ENCODE measurements around the gene CD1B. TPM values are rescaled to one million over a fixed set of nuclear protein-coding genes. Genes with fewer than 3 reads are reported as not detected.

The CD1B gene
- polyA plus RNA-seq, 1 donor from 2014 or later: not detected

DNA sequence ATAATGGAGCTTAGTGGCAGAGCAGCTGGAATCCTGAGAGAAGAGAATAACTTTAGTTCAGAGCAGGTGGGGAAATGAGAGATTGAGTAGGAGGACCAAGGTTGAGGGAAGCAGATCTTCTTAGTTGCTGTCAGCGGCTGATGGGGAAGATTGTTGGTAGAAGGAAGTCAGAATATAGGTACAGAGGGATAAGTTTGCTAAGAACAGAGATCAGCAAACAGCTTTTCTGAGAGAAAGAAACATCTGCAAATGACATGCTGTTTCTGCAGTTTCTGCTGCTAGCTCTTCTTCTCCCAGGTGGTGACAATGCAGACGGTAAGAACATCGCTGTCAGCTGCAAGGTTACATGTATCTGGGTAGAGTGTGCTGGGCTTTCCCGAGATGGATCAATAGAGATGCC, 41.5 kb downstream of the CD1B start, which contains the start of gene CD1C:
Gene CD1C (plus strand): TSS at position 113 of the 400 bp plus-strand sequence. CDS start 142 bp downstream, at position 255.
- Histone ChIP-seq H3K9me3 (ENCODE audit: low read length) (no peaks in the 10 kb centered on the region), H3K4me3 (ENCODE audit: low read length) (no peak within 1 kb of the TSS), H3K9me2 (ENCODE audit: insufficient read depth, low read length) (no peaks in the 10 kb centered on the region), H3K4me2 (ENCODE audit: low read length) (no peak within 1 kb of the TSS), H3K27me3 (ENCODE audit: insufficient read depth, low read depth, low read length) (no peaks in the 10 kb centered on the region), H3F3A (ENCODE audit: insufficient read depth, low read length, poor library complexity, severe bottlenecking) (no peaks in the 10 kb centered on the region), H4K20me1 (ENCODE audit: insufficient read depth) (no peaks in the 10 kb centered on the region), H3K36me3 (ENCODE audit: insufficient read depth, low read length) (no peaks in the 10 kb centered on the region), H3K27ac (ENCODE audit: low read length) (no peak within 1 kb of the TSS), H2AFZ (ENCODE audit: low read depth, low read length) (no peak within 1 kb of the TSS), H3K9ac (ENCODE audit: low read length) (no peak within 1 kb of the TSS), H3K79me2 (replicated peaks; ENCODE audit: insufficient read depth, low read length) (no peaks in the 10 kb centered on the region)
- TF ChIP-seq TAF1 (IDR thresholded peaks at IDR 0.05; ENCODE audit: low read depth): no peak
- TF ChIP-seq, protein P1, sequence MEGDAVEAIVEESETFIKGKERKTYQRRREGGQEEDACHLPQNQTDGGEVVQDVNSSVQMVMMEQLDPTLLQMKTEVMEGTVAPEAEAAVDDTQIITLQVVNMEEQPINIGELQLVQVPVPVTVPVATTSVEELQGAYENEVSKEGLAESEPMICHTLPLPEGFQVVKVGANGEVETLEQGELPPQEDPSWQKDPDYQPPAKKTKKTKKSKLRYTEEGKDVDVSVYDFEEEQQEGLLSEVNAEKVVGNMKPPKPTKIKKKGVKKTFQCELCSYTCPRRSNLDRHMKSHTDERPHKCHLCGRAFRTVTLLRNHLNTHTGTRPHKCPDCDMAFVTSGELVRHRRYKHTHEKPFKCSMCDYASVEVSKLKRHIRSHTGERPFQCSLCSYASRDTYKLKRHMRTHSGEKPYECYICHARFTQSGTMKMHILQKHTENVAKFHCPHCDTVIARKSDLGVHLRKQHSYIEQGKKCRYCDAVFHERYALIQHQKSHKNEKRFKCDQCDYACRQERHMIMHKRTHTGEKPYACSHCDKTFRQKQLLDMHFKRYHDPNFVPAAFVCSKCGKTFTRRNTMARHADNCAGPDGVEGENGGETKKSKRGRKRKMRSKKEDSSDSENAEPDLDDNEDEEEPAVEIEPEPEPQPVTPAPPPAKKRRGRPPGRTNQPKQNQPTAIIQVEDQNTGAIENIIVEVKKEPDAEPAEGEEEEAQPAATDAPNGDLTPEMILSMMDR (IDR thresholded peaks at IDR 0.05; ENCODE audit: poor library complexity, severe bottlenecking): no peak
- no peak for TF ChIP-seq MXI1 (conservative IDR thresholded peaks at IDR 0.05; ENCODE audit: poor library complexity, severe bottlenecking)
- TF ChIP-seq EP300 (conservative IDR thresholded peaks at IDR 0.05; ENCODE audit: poor library complexity, severe bottlenecking): no peak

DNA sequence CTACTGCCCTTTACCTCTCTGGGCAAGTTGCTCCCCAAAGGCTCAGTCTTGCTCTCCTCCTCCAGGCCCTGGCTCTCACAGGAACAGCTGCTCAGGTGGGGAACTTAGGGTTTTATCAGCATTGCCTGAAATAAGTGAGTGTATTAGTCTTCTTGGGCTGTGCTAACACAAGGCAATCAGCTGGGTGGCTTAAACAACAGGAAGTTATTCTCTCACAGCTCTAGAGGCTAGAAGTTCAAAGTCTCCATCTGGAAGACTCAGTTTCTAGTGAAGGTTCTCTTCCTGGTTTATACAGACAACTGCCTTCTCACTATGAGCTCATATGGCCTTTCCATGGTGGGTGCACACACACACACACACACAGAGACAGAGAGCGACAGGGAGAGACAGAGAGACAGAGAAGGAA, 44.4 kb downstream of the CD1B start:
- Histone ChIP-seq H3K9me2 (ENCODE audit: insufficient read depth, low read length) (no peaks in the 10 kb centered on the region), H3K9ac (ENCODE audit: low read length) (no peak overlapping the region), H3K9me3 (ENCODE audit: low read length) (no peaks in the 10 kb centered on the region), H3F3A (ENCODE audit: insufficient read depth, low read length, poor library complexity, severe bottlenecking) (no peaks in the 10 kb centered on the region), H3K27ac (ENCODE audit: low read length) (no peak overlapping the region), H3K36me3 (ENCODE audit: insufficient read depth, low read length) (no peaks in the 10 kb centered on the region), H4K20me1 (ENCODE audit: insufficient read depth) (no peaks in the 10 kb centered on the region), H3K27me3 (ENCODE audit: insufficient read depth, low read depth, low read length) (no peaks in the 10 kb centered on the region), H3K4me2 (ENCODE audit: low read length) (no peak overlapping the region), H2AFZ (ENCODE audit: low read depth, low read length) (no peak overlapping the region), H3K79me2 (replicated peaks; ENCODE audit: insufficient read depth, low read length) (no peaks in the 10 kb centered on the region), H3K4me3 (ENCODE audit: low read length) (no peak overlapping the region)
- TF ChIP-seq, protein P1 (IDR thresholded peaks at IDR 0.05; ENCODE audit: poor library complexity, severe bottlenecking): no peak
- no peak for TF ChIP-seq EP300 (conservative IDR thresholded peaks at IDR 0.05; ENCODE audit: poor library complexity, severe bottlenecking)
- TF ChIP-seq, protein P2, sequence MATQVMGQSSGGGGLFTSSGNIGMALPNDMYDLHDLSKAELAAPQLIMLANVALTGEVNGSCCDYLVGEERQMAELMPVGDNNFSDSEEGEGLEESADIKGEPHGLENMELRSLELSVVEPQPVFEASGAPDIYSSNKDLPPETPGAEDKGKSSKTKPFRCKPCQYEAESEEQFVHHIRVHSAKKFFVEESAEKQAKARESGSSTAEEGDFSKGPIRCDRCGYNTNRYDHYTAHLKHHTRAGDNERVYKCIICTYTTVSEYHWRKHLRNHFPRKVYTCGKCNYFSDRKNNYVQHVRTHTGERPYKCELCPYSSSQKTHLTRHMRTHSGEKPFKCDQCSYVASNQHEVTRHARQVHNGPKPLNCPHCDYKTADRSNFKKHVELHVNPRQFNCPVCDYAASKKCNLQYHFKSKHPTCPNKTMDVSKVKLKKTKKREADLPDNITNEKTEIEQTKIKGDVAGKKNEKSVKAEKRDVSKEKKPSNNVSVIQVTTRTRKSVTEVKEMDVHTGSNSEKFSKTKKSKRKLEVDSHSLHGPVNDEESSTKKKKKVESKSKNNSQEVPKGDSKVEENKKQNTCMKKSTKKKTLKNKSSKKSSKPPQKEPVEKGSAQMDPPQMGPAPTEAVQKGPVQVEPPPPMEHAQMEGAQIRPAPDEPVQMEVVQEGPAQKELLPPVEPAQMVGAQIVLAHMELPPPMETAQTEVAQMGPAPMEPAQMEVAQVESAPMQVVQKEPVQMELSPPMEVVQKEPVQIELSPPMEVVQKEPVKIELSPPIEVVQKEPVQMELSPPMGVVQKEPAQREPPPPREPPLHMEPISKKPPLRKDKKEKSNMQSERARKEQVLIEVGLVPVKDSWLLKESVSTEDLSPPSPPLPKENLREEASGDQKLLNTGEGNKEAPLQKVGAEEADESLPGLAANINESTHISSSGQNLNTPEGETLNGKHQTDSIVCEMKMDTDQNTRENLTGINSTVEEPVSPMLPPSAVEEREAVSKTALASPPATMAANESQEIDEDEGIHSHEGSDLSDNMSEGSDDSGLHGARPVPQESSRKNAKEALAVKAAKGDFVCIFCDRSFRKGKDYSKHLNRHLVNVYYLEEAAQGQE (IDR thresholded peaks at IDR 0.05; ENCODE audit: borderline replicate concordance): no peak
- TF ChIP-seq EZH2 (IDR thresholded peaks at IDR 0.05; ENCODE audit: borderline replicate concordance, insufficient read depth, low read length, poor library complexity, severe bottlenecking): no peak
- no peak for TF ChIP-seq MXI1 (conservative IDR thresholded peaks at IDR 0.05; ENCODE audit: poor library complexity, severe bottlenecking)
- TF ChIP-seq TAF1 (IDR thresholded peaks at IDR 0.05; ENCODE audit: low read depth): no peak
- no peak for TF ChIP-seq POLR2AphosphoS5 (IDR thresholded peaks at IDR 0.05)
- no peak for TF ChIP-seq SMC3 (conservative IDR thresholded peaks at IDR 0.05; ENCODE audit: poor library complexity)
- TF ChIP-seq RAD21 (conservative IDR thresholded peaks at IDR 0.05): no peak
